HepG2 (cell line): ENCODE data around the gene ALOXE3. TPM values are rescaled to one million over a fixed set of nuclear protein-coding genes. Genes with fewer than 3 reads are reported as not detected.

Experiments
- BHLHE40 ChIP-seq: IDR thresholded peaks from 2 replicates; pipeline ENCODE4 v1.6.1; 2011; ENCODE audit warnings: low read length, improper control_type of control experiment
- DNMT3B ChIP-seq: conservative IDR thresholded peaks from 2 replicates; pipeline ENCODE4 v1.6.1; 2016; ENCODE audit warnings: missing biosample characterization, control low read depth
- GMEB2 ChIP-seq: IDR thresholded peaks from 2 replicates; pipeline ENCODE4 v1.6.1; 2016; ENCODE audit warnings: missing biosample characterization, missing genetic modification reagents, low read depth
- MED8 ChIP-seq: sonication (generic); formaldehyde crosslinking; IDR thresholded peaks from 2 replicates; pipeline ENCODE4 v1.8.1; 2023; ENCODE audit warnings: mild to moderate bottlenecking, missing genetic modification reagents; ENCODE audit not compliant: insufficient replicate concordance
- MEIS1 ChIP-seq: sonication (generic); formaldehyde crosslinking; IDR thresholded peaks from 2 replicates; pipeline ENCODE4 v1.9.0; 2021; ENCODE audit warnings: mild to moderate bottlenecking, missing genetic modification reagents, moderate library complexity, borderline replicate concordance
- NCOA2 ChIP-seq: sonication (generic); formaldehyde crosslinking; IDR thresholded peaks from 2 replicates; pipeline ENCODE4 v1.8.0; 2022; ENCODE audit warnings: inconsistent platforms
- NCOA5 ChIP-seq: sonication (generic); formaldehyde crosslinking; IDR thresholded peaks from 2 replicates; pipeline ENCODE4 v1.4.0; 2020; ENCODE audit warnings: missing genetic modification reagents
- NFYC ChIP-seq: IDR thresholded peaks from 2 replicates; pipeline ENCODE4 v1.6.1; 2016; ENCODE audit warnings: missing genetic modification reagents, missing compliant biosample characterization
- PRPF4 ChIP-seq: fragments of 200-400 bp; formaldehyde crosslinking; IDR thresholded peaks from 2 replicates; pipeline ENCODE4 v1.6.1; 2016; ENCODE audit warnings: low read length, low read depth; ENCODE audit not compliant: poor library complexity, severe bottlenecking
- RBM22 ChIP-seq: fragments of 200-400 bp; formaldehyde crosslinking; optimal IDR thresholded peaks from 2 replicates; pipeline ENCODE3; 2017; ENCODE audit warnings: mild to moderate bottlenecking, low read length, moderate library complexity
- TFDP1 ChIP-seq: IDR thresholded peaks from 2 replicates; pipeline ENCODE4 v1.6.1; 2016; ENCODE audit warnings: missing compliant biosample characterization, missing genetic modification reagents, borderline replicate concordance
- U2AF2 ChIP-seq: fragments of 200-400 bp; formaldehyde crosslinking; IDR thresholded peaks from 2 replicates; pipeline ENCODE4 v1.6.1; 2017; ENCODE audit warnings: low read depth, mild to moderate bottlenecking, low read length
- ZBTB3 ChIP-seq: sonication (generic); formaldehyde crosslinking; IDR thresholded peaks from 2 replicates; pipeline ENCODE4 v1.4.0; 2020; ENCODE audit warnings: low read depth, mild to moderate bottlenecking, moderate library complexity, missing genetic modification reagents, borderline replicate concordance
- ZNF230 ChIP-seq: sonication (generic); formaldehyde crosslinking; IDR thresholded peaks from 2 replicates; pipeline ENCODE4 v1.4.0; 2020; ENCODE audit warnings: mild to moderate bottlenecking, missing genetic modification reagents
- ZNF430 ChIP-seq: sonication (generic); formaldehyde crosslinking; IDR thresholded peaks from 2 replicates; pipeline ENCODE4 v1.9.0; 2021; ENCODE audit warnings: mild to moderate bottlenecking, missing genetic modification reagents
- ZNF580 ChIP-seq: IDR thresholded peaks from 2 replicates; pipeline ENCODE4 v1.6.1; 2016; ENCODE audit warnings: low read depth, borderline replicate concordance
- ZNF749 ChIP-seq: sonication (generic); formaldehyde crosslinking; IDR thresholded peaks from 2 replicates; pipeline ENCODE4 v1.8.0; 2022; ENCODE audit warnings: mild to moderate bottlenecking, missing genetic modification reagents, moderate library complexity, borderline replicate concordance
- polyA plus RNA-seq, 8 experiments: library from polyadenylated mRNA; depleted of rRNA in 3 of 8; stranded (reverse) in 7 of 8; unstranded in 1 of 8; fragments of >200 nt; fragmentation: Illumina TruSeq in 4 of 8; extraction: Trizol in 4 of 8; gene quantifications; 2 replicates each; pipeline versions ENCODE4 v1.2.1 to v1.2.3, GENCODE V29; 2011 to 2016; ENCODE audit warnings: low read depth in 4 of 8, missing spikeins in 1 of 8, mixed read lengths in 1 of 8; ENCODE audit not compliant: insufficient read depth in 1 of 8
- total RNA-seq, 5 experiments: library from RNA; depleted of rRNA; stranded (reverse); fragments of >200 nt; fragmentation: Illumina TruSeq; extraction: Trizol; gene quantifications; 2 replicates each; pipeline ENCODE4 v1.2.3, GENCODE V29; 2016; ENCODE audit warnings: low read depth in 1 of 5
- TF ChIP-seq, protein P1 (sequence below): sonication (generic); formaldehyde crosslinking; IDR thresholded peaks from 2 replicates; pipeline ENCODE4 v1.5.0; 2020; ENCODE audit warnings: mild to moderate bottlenecking, missing genetic modification reagents, borderline replicate concordance

The ALOXE3 gene
- total and polyA plus RNA-seq, 2 of the 13 experiments (the other 11 are each of a cell fraction or from before 2014, with no cell fraction given) = 0.07 TPM; not detected in 1

- TF ChIP-seq, protein P1, sequence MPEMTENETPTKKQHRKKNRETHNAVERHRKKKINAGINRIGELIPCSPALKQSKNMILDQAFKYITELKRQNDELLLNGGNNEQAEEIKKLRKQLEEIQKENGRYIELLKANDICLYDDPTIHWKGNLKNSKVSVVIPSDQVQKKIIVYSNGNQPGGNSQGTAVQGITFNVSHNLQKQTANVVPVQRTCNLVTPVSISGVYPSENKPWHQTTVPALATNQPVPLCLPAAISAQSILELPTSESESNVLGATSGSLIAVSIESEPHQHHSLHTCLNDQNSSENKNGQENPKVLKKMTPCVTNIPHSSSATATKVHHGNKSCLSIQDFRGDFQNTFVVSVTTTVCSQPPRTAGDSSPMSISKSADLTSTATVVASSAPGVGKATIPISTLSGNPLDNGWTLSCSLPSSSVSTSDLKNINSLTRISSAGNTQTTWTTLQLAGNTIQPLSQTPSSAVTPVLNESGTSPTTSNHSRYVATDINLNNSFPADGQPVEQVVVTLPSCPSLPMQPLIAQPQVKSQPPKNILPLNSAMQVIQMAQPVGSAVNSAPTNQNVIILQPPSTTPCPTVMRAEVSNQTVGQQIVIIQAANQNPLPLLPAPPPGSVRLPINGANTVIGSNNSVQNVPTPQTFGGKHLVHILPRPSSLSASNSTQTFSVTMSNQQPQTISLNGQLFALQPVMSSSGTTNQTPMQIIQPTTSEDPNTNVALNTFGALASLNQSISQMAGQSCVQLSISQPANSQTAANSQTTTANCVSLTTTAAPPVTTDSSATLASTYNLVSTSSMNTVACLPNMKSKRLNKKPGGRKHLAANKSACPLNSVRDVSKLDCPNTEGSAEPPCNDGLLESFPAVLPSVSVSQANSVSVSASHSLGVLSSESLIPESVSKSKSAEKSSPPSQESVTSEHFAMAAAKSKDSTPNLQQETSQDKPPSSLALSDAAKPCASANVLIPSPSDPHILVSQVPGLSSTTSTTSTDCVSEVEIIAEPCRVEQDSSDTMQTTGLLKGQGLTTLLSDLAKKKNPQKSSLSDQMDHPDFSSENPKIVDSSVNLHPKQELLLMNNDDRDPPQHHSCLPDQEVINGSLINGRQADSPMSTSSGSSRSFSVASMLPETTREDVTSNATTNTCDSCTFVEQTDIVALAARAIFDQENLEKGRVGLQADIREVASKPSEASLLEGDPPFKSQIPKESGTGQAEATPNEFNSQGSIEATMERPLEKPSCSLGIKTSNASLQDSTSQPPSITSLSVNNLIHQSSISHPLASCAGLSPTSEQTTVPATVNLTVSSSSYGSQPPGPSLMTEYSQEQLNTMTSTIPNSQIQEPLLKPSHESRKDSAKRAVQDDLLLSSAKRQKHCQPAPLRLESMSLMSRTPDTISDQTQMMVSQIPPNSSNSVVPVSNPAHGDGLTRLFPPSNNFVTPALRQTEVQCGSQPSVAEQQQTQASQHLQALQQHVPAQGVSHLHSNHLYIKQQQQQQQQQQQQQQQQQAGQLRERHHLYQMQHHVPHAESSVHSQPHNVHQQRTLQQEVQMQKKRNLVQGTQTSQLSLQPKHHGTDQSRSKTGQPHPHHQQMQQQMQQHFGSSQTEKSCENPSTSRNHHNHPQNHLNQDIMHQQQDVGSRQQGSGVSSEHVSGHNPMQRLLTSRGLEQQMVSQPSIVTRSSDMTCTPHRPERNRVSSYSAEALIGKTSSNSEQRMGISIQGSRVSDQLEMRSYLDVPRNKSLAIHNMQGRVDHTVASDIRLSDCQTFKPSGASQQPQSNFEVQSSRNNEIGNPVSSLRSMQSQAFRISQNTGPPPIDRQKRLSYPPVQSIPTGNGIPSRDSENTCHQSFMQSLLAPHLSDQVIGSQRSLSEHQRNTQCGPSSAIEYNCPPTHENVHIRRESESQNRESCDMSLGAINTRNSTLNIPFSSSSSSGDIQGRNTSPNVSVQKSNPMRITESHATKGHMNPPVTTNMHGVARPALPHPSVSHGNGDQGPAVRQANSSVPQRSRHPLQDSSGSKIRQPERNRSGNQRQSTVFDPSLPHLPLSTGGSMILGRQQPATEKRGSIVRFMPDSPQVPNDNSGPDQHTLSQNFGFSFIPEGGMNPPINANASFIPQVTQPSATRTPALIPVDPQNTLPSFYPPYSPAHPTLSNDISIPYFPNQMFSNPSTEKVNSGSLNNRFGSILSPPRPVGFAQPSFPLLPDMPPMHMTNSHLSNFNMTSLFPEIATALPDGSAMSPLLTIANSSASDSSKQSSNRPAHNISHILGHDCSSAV (CRISPR knock-in tag) = no peak
- TF ChIP-seq ZNF749 (CRISPR knock-in tag) (0 out of 2 replicates have a peak, but pooled peaks have one; percentile 58), NCOA2 (CRISPR knock-in tag) (0 out of 2 replicates have a peak, but pooled peaks have one; percentile 38), ZBTB3 (no peak), DNMT3B (CRISPR knock-in tag) (no peak), BHLHE40 (no peak), U2AF2 (no peak), ZNF230 (CRISPR knock-in tag) (no peak), NCOA5 (CRISPR knock-in tag) (no peak), GMEB2 (CRISPR knock-in tag) (no peak), ZNF580 (CRISPR knock-in tag) (peak; percentile 58; the same call in 1 of the 2 replicates), ZNF430 (CRISPR knock-in tag) (no peak), MED8 (CRISPR knock-in tag) (no peak), RBM22 (peak; percentile 84), MEIS1 (no peak), NFYC (CRISPR knock-in tag) (no peak), PRPF4 (peak; percentile 20), TFDP1 (CRISPR knock-in tag) (0 out of 2 replicates have a peak, but pooled peaks have one; percentile 46)
Observed at GRCh38 chr17:8125154-8125946, 7.0 kb upstream of the ALOXE3 start (continued).
